Right atrium auricular region (tissue), 2 donors: Measurements from ENCODE around the gene ABL2. TPM values are rescaled to one million over a fixed set of nuclear protein-coding genes. Genes with fewer than 3 reads are reported as not detected.
"Not testable (repeated sequence)": the region's sequence is repeated elsewhere in the genome, so short reads cannot be mapped to it uniquely, and the experiment has no call there.

ENCODE experiments used
- DNase-seq: peaks from one replicate; pipeline ENCODE4 v3.0.0-alpha.2; 2019; ENCODE audit warnings: low spot score
- H3K27ac ChIP-seq, 2 donors: fragments of 200-600 bp; sonication (generic); 1 replicate in 1 of 2; 2 replicates in 1 of 2; pipeline ENCODE4 v1.5.1; 2016 to 2019
- H3K27me3 ChIP-seq, 2 donors: fragments of 200-600 bp; sonication (generic); one replicate each; pipeline versions ENCODE4 v1.5.1 to v1.6.0; 2017 to 2019
- H3K36me3 ChIP-seq: fragments of 200-600 bp; sonication (generic); one replicate; pipeline ENCODE4 v1.5.1; 2016
- H3K4me1 ChIP-seq, 2 donors: fragments of 200-600 bp; sonication (generic); one replicate each; pipeline versions ENCODE4 v1.5.1 to v1.6.0; 2017 to 2019
- H3K4me3 ChIP-seq, 2 donors: fragments of 200-600 bp; sonication (generic); 1 replicate in 1 of 2; 2 replicates in 1 of 2; pipeline ENCODE4 v1.5.1; 2017 to 2019; ENCODE audit warnings: mild to moderate bottlenecking in 1 of 2, moderate library complexity in 1 of 2
- H3K9me3 ChIP-seq, 2 donors: fragments of 200-600 bp; sonication (generic); one replicate each; pipeline ENCODE4 v1.5.1; 2019
- total RNA-seq, 2 donors: library from RNA; depleted of rRNA; stranded (reverse); fragments of >200 nt; gene quantifications; one replicate each; pipeline ENCODE4 v1.1.0, GENCODE V29; 2016
- TF ChIP-seq, protein P1 (sequence below), 2 donors: fragments of 200-600 bp; sonication (generic); IDR thresholded peaks; one replicate each; pipeline ENCODE4 v1.5.1; 2019; ENCODE audit warnings: antibody characterized with exemption in 2 of 2

Gene ABL2
- total RNA-seq, 2 donors from 2014 or later, result 6.3 to 12.1 TPM

GRCh38 chr1:179137617-179138255, 91.7 kb downstream of the ABL2 start:
- TF ChIP-seq, protein P1, sequence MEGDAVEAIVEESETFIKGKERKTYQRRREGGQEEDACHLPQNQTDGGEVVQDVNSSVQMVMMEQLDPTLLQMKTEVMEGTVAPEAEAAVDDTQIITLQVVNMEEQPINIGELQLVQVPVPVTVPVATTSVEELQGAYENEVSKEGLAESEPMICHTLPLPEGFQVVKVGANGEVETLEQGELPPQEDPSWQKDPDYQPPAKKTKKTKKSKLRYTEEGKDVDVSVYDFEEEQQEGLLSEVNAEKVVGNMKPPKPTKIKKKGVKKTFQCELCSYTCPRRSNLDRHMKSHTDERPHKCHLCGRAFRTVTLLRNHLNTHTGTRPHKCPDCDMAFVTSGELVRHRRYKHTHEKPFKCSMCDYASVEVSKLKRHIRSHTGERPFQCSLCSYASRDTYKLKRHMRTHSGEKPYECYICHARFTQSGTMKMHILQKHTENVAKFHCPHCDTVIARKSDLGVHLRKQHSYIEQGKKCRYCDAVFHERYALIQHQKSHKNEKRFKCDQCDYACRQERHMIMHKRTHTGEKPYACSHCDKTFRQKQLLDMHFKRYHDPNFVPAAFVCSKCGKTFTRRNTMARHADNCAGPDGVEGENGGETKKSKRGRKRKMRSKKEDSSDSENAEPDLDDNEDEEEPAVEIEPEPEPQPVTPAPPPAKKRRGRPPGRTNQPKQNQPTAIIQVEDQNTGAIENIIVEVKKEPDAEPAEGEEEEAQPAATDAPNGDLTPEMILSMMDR (IDR thresholded peaks at IDR 0.05), result no peak
- no peaks in the 10 kb centered on the region for H3K9me3 ChIP-seq
- no peak overlapping the region for H3K27ac ChIP-seq
- H3K27me3 ChIP-seq, result no peaks in the 10 kb centered on the region
- H3K4me3 ChIP-seq, result no peak overlapping the region
- no peak for DNase-seq
- H3K36me3 ChIP-seq, result no peaks in the 10 kb centered on the region
- peaks cover 0 to 6% of the 10 kb centered on the region in 2 donors for H3K4me1 ChIP-seq

- H3K4me3 ChIP-seq, result not testable (repeated sequence)
Measured at GRCh38 chr1:179135707-179136106, 93.8 kb downstream of the ABL2 start.

DNA sequence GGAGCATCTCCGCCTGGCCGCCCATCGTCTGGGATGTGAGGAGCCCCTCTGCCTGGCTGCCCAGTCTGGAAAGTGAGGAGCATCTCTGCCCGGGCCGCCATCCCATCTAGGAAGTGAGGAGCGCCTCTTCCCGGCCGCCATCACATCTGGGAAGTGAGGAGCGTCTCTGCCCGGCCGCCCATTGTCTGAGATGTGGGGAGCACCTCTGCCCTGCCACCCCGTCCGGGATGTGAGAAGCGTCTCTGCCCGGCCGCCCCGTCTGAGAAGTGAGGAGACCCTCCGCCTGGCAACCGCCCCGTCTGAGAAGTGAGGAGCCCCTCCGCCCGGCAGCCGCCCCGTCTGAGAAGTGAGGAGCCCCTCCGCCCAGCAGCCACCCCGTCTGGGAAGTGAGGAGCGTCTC, 94.3 kb downstream of the ABL2 start:
- not testable (repeated sequence) for H3K4me1 ChIP-seq, H3K4me3 ChIP-seq, H3K27me3 ChIP-seq, H3K27ac ChIP-seq, H3K36me3 ChIP-seq, H3K9me3 ChIP-seq, DNase-seq

More at GRCh38 chr1:179135707-179136106, 93.8 kb downstream of the ABL2 start:
- not testable (repeated sequence) for H3K9me3 ChIP-seq, H3K27me3 ChIP-seq, H3K36me3 ChIP-seq, H3K4me1 ChIP-seq, DNase-seq, H3K27ac ChIP-seq

- peak overlapping the region in 1 of 2 donors; percentile 35 for H3K4me3 ChIP-seq
- peaks cover 5% of the 10 kb centered on the region for H3K36me3 ChIP-seq
- peak overlapping the region; percentile 42 to 46 for H3K27ac ChIP-seq
- no peaks in the 10 kb centered on the region for H3K27me3 ChIP-seq
- peaks cover 0 to 19% of the 10 kb centered on the region in 2 donors for H3K4me1 ChIP-seq
- DNase-seq, result no peak
- H3K9me3 ChIP-seq, result no peaks in the 10 kb centered on the region
- TF ChIP-seq, protein P1 (IDR thresholded peaks at IDR 0.05), result no peak
Measured at GRCh38 chr1:179129702-179130473, 99.6 kb downstream of the ABL2 start.

DNA sequence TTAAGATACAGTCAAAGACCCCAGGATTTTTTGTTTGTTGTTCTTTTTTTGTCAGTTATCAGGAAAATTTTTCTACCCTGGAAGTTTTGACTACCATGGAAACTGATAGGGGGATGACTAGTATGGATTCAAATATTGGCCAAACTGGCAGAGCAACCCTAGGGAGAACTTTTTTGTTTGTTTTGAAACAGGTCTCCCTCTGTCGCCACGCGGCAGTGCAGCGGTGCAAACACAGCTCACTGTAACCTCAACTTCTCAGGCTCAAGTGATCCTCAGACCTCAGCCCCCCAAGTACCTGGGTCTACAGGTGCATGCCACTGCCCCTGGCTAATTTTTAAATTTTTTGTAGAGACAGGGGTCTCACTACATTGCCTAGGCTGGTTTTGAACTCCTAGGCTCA, 101.0 kb downstream of the ABL2 start:
- Histone ChIP-seq H3K4me3 (no peak overlapping the region), H3K27me3 (no peaks in the 10 kb centered on the region), H3K36me3 (peaks cover 5% of the 10 kb centered on the region), H3K9me3 (no peaks in the 10 kb centered on the region), H3K4me1 (peaks cover 0 to 19% of the 10 kb centered on the region in 2 donors), H3K27ac (no peak overlapping the region)
- no peak for DNase-seq
- TF ChIP-seq, protein P1 (IDR thresholded peaks at IDR 0.05), result no peak

DNA sequence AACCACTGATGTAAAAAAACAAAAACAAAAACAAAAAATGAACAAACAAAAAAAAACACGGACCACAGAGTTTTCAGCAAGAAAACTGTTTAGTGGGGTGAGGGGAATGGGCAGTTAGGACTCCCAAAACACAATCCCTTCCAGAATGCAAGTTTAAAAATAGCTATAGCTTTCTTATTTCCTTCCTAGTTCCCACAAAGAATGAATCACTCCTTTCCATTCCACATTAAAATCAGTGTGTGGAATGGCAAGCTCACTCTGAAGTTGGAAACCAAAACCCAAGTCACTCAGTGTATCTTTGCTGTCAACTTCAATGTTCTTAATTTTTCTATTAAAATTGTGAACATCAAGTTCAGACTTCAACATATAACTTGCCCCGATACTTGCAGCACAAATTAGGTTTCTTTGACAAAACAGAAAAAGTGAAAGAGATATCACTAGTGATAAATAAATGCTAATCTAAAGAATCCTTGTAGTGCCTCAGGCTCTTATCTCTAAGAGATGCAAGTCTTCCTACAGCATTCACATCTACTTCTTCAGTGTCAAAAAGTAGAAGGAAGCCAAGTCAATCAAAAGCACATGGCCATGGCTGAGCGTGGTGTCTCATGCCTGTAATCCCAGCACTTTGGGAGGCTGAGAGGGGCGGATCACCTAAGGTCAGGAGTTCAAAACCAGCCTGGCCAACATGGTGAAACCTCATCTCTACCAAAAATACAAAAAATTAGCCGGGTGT, 102.1 kb downstream of the ABL2 start:
- TF ChIP-seq, protein P1 (IDR thresholded peaks at IDR 0.05), result no peak
- Histone ChIP-seq H3K4me1 (peaks cover 0 to 19% of the 10 kb centered on the region in 2 donors), H3K27ac (peak overlapping the region in 1 of 2 donors; percentile 29), H3K4me3 (no peak overlapping the region), H3K27me3 (no peaks in the 10 kb centered on the region), H3K9me3 (no peaks in the 10 kb centered on the region), H3K36me3 (peaks cover 5% of the 10 kb centered on the region)
- no peak for DNase-seq
